Stimulated activated naive CD4-positive, alpha-beta T cell treated with Interleukin-2 at 50 U/mL for 16 hours (primary cell): ENCODE measurements around the gene RAMP1.
"Not testable (repeated sequence)": the region's sequence is repeated elsewhere in the genome, so short reads cannot be mapped to it uniquely, and the experiment has no call there.

ENCODE experiments used
- DNase-seq: peaks from one replicate; lab custom pipeline; 2025; lab: John Stamatoyannopoulos, UW

Gene RAMP1

DNA sequence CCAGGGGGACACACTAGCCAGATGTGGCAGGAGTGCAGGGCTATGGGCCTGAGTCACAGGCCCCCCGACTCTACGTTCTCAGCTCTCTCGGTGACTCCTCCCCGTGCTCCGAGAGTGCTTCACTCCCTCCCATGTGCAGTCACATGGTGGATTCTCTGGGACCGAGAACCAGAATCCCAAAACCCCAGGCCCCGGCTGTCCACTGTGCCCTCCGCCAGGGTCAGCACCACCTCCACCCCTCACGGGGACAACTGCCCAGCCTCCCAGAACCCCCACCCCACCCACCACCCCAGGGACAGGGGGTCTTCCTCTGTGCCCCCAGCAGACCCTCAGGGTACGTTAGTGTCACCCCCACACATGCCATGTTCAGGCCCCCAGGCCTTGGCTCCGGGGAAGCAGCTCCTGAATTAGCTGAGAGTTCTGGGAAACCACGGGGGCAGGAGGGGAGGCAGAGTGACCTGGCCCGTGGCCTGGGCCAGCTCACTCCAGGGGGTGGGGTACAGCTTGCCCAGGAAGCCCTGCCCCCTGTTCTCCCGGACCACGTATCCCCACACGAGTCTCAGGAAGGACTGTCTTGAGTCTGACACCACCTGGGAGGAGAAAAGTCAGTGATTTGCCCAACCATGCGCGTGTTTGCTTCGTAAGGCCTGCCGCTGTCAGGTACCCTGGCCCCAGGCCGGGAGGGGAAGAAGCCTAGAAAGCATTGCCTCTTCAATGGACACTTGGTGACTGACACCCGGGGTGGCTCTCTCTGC, 4.4 kb downstream of the RAMP1 start:
- DNase-seq, result no peak

DNA sequence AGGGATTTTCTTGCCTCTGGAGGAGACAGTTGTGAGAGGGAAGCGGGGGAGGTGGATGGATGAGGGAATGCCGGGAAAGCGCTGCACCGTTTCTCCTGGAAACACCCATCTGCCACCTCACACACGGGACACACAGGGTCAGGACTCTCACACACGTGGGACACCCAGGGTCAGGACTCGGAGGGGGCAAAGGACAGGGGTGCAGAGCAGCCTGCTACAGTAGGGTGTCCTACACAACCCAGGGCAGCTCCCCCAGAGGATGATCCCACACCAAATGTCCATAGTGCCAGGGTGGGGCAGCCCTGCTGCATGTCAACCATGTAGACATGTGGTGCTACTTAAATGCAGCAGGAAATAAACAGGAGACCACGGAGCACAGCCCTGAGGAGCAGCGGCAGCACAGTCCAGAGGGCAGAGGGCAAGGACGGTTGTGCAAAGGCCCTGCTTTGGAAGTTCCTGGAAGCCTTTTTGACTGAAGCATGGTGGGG, 5.1 kb downstream of the RAMP1 start:
- DNase-seq, result no peak

GRCh38 chr2:237864940-237865622, 5.7 kb downstream of the RAMP1 start:
- DNase-seq, result no peak

DNA sequence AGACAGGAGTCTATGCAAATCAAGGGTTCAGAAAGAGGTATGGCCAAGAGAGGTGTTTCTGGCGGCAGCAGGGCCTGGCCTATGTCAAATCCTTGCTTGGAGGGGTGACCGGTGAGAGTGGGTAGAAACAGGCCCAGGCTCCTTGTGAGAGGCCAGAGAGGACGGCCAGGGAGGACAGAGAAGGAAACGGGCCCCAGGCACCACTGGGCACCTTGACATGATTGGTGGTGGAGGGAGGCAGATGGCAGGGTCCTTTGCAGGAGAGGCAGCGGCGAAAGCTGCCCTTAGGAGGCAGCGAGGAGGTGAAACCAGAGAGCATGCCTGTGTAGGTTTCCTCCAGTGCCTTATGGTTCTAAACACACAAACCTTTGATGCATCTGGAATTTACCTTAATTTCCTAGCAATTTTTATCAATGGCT, 6.2 kb downstream of the RAMP1 start:
- no peak for DNase-seq

DNA sequence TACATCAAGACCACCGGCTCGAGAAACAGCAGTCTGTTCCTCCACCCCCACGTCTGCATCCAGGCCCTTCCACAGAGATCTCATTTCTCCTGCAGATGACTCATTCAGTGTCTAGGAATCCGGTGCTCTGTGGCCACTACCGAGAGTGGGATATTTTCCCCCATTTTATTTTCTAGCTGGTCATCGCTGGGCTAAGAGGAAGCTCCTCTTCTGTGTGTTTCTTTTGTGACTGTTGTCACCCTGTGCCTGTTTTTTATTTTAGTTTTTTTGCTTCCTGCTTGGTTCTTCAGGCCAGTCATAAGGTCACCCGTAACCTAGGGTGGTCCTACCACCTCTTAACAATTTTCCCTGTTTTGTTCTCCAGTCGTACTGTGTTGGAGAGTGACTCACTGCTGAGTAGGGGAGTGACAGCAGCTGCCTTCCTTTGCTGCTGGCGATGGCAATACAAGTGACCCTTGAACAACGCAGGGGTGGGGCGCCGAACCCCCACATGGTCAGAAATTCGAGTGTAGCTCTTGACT, 6.7 kb downstream of the RAMP1 start:
- no peak for DNase-seq

GRCh38 chr2:237867465-237867864, 8.0 kb downstream of the RAMP1 start:
- no peak for DNase-seq

DNA sequence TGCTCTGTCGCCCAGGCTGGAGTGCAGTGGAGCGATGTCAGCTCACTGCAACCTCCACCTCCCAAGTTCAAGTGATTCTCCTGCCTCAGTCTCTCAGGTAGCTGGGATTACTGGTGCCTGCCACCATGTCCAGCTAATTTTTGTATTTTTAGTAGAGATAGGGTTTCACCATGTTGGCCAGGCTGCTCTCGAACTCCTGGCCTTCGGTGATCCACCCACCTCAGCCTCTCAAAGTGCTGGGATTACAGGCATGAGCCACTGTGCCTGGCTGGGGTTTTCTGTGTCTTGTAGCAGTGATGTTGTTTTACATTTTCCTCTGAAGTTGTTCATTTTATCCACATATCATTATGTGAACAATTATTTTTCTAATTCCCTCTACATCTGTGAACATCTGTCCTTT, 8.7 kb downstream of the RAMP1 start:
- not testable (repeated sequence) for DNase-seq

DNA sequence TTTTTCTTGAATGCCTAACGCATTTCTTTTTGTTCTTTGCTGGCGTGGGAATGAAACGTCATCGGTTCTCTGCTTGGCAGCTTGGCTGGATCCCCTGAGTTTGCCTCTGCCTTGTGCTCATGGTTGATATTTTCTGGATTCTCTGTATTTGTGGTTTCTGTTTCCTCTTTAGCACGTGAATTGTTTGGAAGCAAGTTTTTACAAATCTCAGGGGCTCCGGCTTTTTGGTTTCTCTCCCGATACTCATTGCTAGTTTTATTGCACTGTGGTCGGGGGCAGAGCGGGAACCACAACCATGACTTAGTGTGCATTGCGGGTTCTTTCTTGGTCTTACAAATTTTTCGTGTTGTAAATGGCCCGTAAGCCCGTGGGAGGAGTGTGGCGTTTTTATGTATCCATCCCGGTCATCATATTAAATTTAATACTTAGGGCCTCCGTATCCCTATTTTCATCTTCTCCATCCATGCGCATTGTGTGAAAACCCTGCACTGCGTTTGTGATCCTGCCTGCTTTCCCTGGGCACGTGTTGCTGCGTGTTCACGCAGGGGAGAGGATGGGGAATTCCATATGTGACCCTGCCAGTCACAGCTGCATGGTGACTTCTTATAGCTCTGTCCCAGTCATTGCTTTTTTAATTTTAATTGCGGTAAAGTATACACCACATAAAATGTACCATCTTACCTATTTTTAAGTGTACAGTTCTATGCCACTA, 9.4 kb downstream of the RAMP1 start:
- no peak for DNase-seq

GRCh38 chr2:237869343-237870102, 10.1 kb downstream of the RAMP1 start:
- no peak for DNase-seq

DNA sequence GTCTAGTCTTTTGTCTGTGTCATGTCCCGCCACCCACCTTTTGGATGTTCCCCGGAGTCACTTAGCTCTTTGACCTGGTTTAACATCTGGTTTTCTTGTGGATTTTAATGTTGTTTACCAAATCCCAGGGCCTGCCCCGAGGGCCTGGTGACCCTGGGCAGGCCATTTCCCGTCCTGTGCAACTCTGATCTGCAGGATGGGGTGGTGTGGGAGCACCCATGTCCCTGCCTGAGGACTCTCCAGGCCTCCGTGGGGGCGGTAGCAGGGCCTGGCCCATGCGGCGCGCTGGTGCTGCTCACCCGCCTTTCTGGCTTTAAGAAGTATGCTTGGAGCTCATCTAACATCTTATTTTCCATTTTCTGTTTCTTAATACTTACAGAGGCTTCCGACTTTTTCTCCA, 10.7 kb downstream of the RAMP1 start:
- no peak for DNase-seq

DNA sequence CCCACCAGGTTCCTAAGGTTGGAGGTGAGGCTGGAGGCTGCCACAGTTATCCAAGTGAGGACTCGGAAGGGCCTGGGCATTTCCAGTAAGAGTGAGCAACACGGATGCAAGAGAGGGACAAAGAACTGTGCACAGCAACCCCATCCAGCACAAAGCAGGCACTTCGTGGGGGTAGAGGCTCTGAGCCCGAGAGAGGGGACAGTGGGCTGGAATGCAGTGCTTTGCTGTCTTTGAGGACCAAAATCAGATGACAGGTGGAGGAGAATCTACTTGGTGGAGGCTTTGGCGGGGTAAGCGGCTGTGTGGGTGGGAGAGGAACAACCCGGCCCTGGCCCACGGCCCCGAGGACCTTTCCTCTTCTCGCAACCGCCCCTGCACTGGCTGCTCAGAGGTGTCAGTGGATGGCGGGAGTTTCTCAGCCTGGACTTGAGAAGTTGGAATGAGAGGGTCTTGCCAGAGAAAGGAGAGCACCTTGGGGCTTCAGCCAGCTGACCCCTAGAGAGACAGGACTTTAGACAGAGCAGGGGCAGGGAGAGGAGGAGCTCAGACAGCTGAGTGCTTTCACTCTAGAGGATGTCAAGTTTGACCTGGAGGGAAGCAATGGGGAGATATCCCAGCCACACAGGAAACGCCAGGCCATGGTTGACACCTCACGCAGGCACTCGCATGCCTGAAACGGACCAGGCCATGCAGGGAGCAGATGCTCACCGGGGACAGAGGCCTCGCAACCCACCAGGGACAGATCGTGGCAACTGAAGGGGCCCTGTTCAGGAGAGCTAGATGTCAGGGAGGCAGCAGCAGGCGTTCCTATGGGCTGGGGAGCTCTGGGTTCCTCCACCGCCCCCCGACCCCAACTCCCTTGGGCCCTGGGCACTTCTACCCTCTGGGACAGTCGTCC, 11.6 kb downstream of the RAMP1 start:
- DNase-seq, result no peak

DNA sequence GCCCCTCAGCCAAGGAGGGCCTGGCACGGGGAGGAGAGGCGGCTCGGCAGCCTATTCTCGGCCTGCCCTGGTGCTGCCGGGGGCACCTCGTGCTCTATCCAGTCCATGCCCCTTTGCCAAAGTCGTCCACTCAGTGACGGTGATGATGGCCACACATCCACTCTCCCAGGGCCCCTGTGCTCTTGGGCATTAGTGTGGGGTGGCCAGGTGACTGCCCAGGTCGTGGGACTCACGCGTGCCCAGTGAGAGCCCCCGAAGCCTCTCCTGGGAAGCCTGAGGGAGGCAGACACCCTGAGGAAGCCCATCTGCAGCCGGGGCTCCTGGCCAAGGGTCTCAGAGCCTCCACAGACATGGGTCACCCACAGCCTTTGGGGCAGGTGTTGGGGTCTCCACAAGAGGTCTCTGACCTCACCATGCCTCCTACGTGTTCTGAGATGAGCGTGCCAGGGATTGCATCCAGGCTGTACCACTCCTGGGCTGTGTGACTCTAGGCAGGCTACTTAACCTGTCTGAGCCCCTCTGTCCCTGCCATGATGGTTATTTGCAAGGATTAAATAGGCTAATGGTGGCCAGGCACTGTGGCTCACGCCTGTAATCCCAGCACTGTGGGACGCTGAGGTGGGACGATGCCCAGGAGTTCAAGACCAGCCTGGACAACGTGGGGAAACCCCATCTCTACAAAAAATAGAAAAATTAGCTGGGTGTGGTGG, 12.9 kb downstream of the RAMP1 start:
- no peak for DNase-seq

DNA sequence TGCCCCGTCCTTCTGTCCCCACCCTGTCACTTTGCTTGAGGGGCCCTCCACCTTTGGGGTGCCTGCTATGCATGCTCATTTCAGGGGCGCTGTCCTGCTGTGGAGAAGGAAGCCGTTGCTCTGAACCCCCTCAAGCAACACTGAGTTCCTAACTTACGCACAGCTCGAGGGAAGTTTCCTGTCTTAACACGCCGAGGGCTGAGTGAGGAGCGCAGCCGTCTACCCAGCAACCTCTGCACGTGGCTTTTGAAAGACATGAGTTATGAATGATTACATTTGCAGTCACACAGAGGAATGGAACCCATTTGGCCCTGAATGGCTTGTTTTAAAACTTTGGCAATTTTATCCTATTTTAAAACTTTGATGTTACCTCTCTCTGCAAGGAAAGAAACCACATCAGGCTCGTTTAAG, 14.0 kb downstream of the RAMP1 start:
- no peak for DNase-seq

DNA sequence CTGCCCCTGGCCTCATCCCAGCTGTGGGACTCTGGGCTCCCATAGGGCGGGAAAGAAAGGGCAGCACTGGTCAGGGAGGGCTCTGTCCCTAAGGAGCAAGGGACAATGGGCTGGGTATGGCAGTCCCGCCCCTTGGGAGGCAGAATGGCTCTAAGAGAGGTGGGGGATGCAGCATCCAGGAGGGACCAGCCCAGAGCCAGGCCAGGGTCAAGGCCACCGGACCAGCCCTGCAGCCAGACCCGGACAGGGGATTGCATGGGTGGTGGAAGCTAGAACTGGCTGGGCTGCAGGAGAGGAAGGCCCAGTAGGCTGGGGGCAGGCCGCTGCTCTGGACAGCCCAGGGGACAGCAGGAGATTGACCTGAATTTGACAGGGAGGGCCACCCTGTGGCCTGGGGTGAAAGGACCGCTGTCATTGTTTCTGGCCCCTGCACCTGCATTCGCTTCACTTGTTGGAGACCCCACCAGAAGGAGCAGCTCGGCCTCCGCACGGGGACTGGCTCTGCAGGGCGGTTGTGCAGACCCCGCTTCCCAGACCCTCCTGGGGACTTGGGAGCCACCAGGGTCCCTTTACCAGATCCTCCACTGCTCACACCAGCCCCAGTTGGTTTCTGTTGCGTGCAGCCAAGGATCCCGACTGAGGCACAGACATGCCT, 14.6 kb downstream of the RAMP1 start:
- DNase-seq, result no peak

DNA sequence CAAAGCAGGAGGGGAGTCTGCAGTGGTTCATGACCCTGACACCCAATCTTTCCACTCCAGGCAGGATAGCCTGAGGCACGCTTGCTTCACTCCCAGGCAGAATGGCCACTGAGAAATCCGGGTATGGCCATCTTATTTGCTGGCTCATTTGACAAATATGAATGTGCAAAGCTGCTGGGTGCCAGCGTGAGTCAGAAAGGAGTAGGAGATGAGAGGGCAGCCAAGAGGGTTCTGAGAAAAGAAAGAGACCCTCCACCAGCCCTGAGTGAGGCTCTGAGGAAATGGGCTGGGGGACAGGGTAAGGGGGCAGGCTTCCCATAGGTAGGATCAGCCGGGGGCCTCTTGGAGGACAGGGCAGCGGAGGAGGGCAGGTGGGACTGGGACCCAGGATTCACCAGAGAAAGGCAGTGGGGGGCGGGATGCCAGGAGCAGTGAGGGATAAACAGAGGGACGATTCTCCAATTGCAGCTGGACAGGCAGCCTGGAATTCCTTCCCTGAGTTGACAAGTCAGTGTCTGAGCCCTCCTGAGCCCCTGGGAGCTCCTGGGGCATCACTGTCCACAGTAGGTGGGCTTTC, 15.2 kb downstream of the RAMP1 start:
- no peak for DNase-seq

DNA sequence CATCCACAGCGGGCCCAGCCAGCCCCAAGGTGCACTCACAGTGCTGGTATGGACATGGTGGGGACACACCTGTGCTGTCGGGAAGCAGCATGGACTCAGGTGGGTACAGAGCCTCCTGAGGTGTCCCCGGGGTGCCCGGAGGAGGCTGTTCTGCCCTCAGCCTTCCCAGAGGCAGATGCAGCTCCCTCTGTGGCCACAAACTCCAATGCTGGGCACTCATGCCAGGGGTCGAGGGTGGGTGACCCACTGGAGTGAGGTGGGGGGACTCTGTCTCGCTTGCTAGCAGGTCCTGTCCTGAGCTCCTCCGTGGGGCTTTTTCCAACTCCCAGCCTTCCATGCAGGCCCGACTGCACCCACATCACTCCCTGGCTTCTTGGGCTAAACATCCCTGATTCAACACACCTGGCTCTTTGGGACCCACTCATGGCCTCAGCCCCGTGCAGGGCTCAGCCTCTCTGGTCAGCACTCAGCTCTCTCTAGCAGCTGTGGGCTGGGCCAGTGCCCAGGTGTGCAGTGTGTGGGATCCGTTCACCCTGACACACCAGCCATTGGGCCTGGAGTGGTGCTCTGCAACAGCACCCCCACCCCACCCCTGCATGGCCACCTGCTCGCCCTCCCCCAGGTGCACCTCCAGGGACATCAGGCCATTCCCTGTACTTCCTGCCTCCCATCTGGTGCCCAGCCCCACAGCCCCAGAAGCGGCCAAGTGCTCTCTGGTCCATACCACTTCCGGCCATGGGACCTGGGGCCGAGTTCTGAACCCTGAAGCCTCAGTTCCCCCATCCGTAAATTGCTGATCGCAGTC, 16.0 kb downstream of the RAMP1 start:
- DNase-seq, result no peak

- DNase-seq, result no peak
Measured at GRCh38 chr2:237876061-237876526, 16.7 kb downstream of the RAMP1 start.

- DNase-seq, result no peak
Measured at GRCh38 chr2:237876532-237876931, 17.1 kb downstream of the RAMP1 start.
